Gastroesophageal sphincter (tissue), 3 donors: ENCODE data around the gene OR2C1.

Experiments used
- EP300 ChIP-seq: sonication (generic); formaldehyde crosslinking; IDR thresholded peaks from one replicate; pipeline ENCODE4 v1.6.1; 2017; ENCODE audit warnings: antibody characterized with exemption, mild to moderate bottlenecking
- POLR2A ChIP-seq, 2 donors: fragments of 450-650 bp; IDR thresholded peaks; one replicate each; pipeline ENCODE4 v1.6.1; 2017; ENCODE audit warnings: antibody characterized with exemption in 2 of 2, mild to moderate bottlenecking in 2 of 2, moderate library complexity in 1 of 2
- POLR2AphosphoS5 ChIP-seq: sonication (generic); formaldehyde crosslinking; IDR thresholded peaks from one replicate; pipeline ENCODE4 v1.6.1; 2017; ENCODE audit warnings: antibody characterized with exemption
- TF ChIP-seq, protein P1 (sequence below), 4 experiments: fragments of 200-600 bp in 2 of 4; fragments of 450-650 bp in 2 of 4; sonication (generic) in 1 of 4; IDR thresholded peaks; one replicate each; pipeline ENCODE4 v1.5.1; 2017 to 2019; ENCODE audit warnings: antibody characterized with exemption in 4 of 4, mild to moderate bottlenecking in 2 of 4, moderate library complexity in 2 of 4

- TF ChIP-seq, protein P1, sequence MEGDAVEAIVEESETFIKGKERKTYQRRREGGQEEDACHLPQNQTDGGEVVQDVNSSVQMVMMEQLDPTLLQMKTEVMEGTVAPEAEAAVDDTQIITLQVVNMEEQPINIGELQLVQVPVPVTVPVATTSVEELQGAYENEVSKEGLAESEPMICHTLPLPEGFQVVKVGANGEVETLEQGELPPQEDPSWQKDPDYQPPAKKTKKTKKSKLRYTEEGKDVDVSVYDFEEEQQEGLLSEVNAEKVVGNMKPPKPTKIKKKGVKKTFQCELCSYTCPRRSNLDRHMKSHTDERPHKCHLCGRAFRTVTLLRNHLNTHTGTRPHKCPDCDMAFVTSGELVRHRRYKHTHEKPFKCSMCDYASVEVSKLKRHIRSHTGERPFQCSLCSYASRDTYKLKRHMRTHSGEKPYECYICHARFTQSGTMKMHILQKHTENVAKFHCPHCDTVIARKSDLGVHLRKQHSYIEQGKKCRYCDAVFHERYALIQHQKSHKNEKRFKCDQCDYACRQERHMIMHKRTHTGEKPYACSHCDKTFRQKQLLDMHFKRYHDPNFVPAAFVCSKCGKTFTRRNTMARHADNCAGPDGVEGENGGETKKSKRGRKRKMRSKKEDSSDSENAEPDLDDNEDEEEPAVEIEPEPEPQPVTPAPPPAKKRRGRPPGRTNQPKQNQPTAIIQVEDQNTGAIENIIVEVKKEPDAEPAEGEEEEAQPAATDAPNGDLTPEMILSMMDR (IDR thresholded peaks at IDR 0.05): no peak
- TF ChIP-seq POLR2AphosphoS5 (no peak), POLR2A (IDR thresholded peaks at IDR 0.05) (no peak), EP300 (no peak)
These were observed 27.0 kb upstream of the OR2C1 start for GRCh38 chr16:3328643-3329042.
